ENCODE measurements around the gene MAN2B2. TPM values are rescaled to one million over a fixed set of nuclear protein-coding genes. Genes with fewer than 3 reads are reported as not detected.

Gene MAN2B2
- total RNA-seq, 1 experiment from 2014 or later, result 27.8 TPM

GRCh38 chr4:6549445-6549844 lies 25.5 kb upstream of the MAN2B2 start:
- no peak for TF ChIP-seq EZH2 (IDR thresholded peaks at IDR 0.05; ENCODE audit: low read depth)
- no peak for TF ChIP-seq CTCF (conservative IDR thresholded peaks at IDR 0.05)
- CTCF ChIA-PET, result no interaction called here
- Histone ChIP-seq H3K9me2 (ENCODE audit: insufficient read depth) (no peaks in the 10 kb centered on the region), H4K20me1 (ENCODE audit: insufficient read depth) (no peaks in the 10 kb centered on the region), H2AFZ (no peak overlapping the region), H3K36me3 (ENCODE audit: low read depth) (no peaks in the 10 kb centered on the region), H3K27ac (no peak overlapping the region), H3K4me3 (no peak overlapping the region), H3F3A (ENCODE audit: insufficient read depth, low read depth) (no peaks in the 10 kb centered on the region), H3K27me3 (ENCODE audit: insufficient read depth, low read depth) (no peaks in the 10 kb centered on the region), H3K79me2 (ENCODE audit: low read depth) (no peaks in the 10 kb centered on the region), H3K9me3 (ENCODE audit: insufficient read depth, low read depth) (no peaks in the 10 kb centered on the region), H3K4me2 (no peak overlapping the region), H3K4me1 (replicated peaks; ENCODE audit: insufficient read depth) (no peaks in the 10 kb centered on the region)
- BruUV-seq (replicated peaks), result no TSS peak
- POLR2A ChIA-PET (ENCODE audit: unreplicated experiment), result no interaction called here
- DNase-seq, result no peak
- intact Hi-C loops (cut with micrococcal nuclease; ENCODE audit: unreplicated experiment), result loop anchor here (2.0 to 10.0 kb wide), 5 partner anchors 77 to 635 kb away; partner anchors contain the start of genes MRFAP1 and PPP2R2C

- Histone ChIP-seq H4K20me1 (ENCODE audit: insufficient read depth) (no peaks in the 10 kb centered on the region), H3K9me2 (ENCODE audit: insufficient read depth) (no peaks in the 10 kb centered on the region), H3K36me3 (ENCODE audit: low read depth) (no peaks in the 10 kb centered on the region), H3K27ac (no peak overlapping the region), H3K4me2 (no peak overlapping the region), H2AFZ (no peak overlapping the region), H3K79me2 (ENCODE audit: low read depth) (no peaks in the 10 kb centered on the region), H3K27me3 (ENCODE audit: insufficient read depth, low read depth) (no peaks in the 10 kb centered on the region), H3K9me3 (ENCODE audit: insufficient read depth, low read depth) (no peaks in the 10 kb centered on the region), H3F3A (ENCODE audit: insufficient read depth, low read depth) (no peaks in the 10 kb centered on the region), H3K4me1 (replicated peaks; ENCODE audit: insufficient read depth) (no peaks in the 10 kb centered on the region), H3K4me3 (no peak overlapping the region)
- DNase-seq, result no peak
- TF ChIP-seq CTCF (conservative IDR thresholded peaks at IDR 0.05) (no peak), EZH2 (IDR thresholded peaks at IDR 0.05; ENCODE audit: low read depth) (no peak)
- ChIA-PET CTCF (interaction anchor here (0.5 kb wide), 1 partner anchor 123 kb away, joined by 4 read pairs; no protein-coding TSS in a partner anchor), POLR2A (ENCODE audit: unreplicated experiment) (no interaction called here)
- intact Hi-C loops (cut with micrococcal nuclease; ENCODE audit: unreplicated experiment), result loop anchor here (2.0 to 10.0 kb wide), 6 partner anchors 78 to 635 kb away; partner anchors contain the start of genes MRFAP1 and PPP2R2C
- BruUV-seq (replicated peaks), result no TSS peak
Measured at GRCh38 chr4:6549890-6550620, 24.9 kb upstream of the MAN2B2 start.

GRCh38 chr4:6550821-6551220 lies 24.2 kb upstream of the MAN2B2 start:
- Histone ChIP-seq H3K4me1 (replicated peaks; ENCODE audit: insufficient read depth) (peaks cover under 1% of the 10 kb centered on the region; the same call in 1 of the 2 replicates), H3K9me2 (ENCODE audit: insufficient read depth) (no peaks in the 10 kb centered on the region), H3F3A (ENCODE audit: insufficient read depth, low read depth) (no peaks in the 10 kb centered on the region), H3K79me2 (ENCODE audit: low read depth) (no peaks in the 10 kb centered on the region), H3K4me2 (no peak overlapping the region), H3K9me3 (ENCODE audit: insufficient read depth, low read depth) (no peaks in the 10 kb centered on the region), H2AFZ (no peak overlapping the region), H3K27me3 (ENCODE audit: insufficient read depth, low read depth) (no peaks in the 10 kb centered on the region), H3K4me3 (no peak overlapping the region), H3K27ac (no peak overlapping the region), H3K36me3 (ENCODE audit: low read depth) (no peaks in the 10 kb centered on the region), H4K20me1 (ENCODE audit: insufficient read depth) (no peaks in the 10 kb centered on the region)
- TF ChIP-seq CTCF (conservative IDR thresholded peaks at IDR 0.05), result no peak
- TF ChIP-seq EZH2 (IDR thresholded peaks at IDR 0.05; ENCODE audit: low read depth), result no peak
- POLR2A ChIA-PET (ENCODE audit: unreplicated experiment), result interaction anchor here (0.6 kb wide), 1 partner anchor 142 kb away, joined by 3 read pairs; no protein-coding TSS in a partner anchor
- intact Hi-C loops (cut with micrococcal nuclease; ENCODE audit: unreplicated experiment), result loop anchor here (10.0 kb wide), 1 partner anchor 324 kb away; no protein-coding TSS in a partner anchor
- CTCF ChIA-PET, result interaction anchor here (0.5 kb wide), 1 partner anchor 80 kb away, joined by 11 read pairs; no protein-coding TSS in a partner anchor
- no peak for DNase-seq
- BruUV-seq (replicated peaks), result no TSS peak

All from PC-9 (cell line).